ENCODE results near the gene ZNF496.
"Not testable (repeated sequence)": the region's sequence is repeated elsewhere in the genome, so short reads cannot be mapped to it uniquely, and the experiment has no call there.

ZNF496 gene

DNA sequence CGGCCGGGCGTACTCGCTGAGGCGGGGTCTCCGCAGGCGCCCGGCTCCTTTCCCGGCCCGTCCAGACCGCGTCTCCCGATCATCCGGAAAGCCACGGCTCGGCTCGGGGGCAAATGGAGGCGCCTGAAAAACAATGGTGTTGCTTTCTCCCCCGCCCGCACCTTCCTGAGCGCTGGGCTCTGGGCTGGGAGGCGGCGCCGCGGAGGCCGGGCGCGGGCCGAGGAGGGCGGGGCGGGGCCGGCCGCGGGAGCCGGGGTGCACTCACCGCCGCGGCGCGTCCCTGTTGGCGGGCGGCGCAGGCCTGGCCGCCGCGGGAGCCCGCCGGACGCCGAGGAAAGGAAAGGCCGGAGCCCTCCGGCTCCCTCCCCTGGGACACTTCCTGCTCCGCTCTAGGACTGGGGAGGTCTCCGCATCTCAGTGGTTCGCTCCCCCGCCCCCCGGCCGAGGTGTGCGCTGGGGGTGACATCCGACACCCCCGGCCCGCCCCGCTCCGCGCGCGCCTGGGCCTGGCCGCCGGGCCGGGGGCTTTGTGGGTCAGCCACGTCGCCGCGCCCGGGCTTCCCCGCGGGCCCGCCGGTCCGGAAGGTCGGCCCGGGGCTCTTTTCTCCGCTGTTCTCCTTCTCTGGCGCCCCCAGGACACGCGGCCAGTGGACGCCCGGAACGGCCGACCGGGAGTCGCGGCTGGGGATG lies at the start of gene ZNF496:
TSS of gene ZNF496 (minus strand) at position 343 of the 690 bp plus-strand sequence. CDS start 2,289 bp downstream, outside the sequence.
- peak in 2 of 3 donors; percentile 17 to 53 for DNase-seq (ENCODE audit: low read depth in 3 of 3, low spot score in 1 of 3)

DNA sequence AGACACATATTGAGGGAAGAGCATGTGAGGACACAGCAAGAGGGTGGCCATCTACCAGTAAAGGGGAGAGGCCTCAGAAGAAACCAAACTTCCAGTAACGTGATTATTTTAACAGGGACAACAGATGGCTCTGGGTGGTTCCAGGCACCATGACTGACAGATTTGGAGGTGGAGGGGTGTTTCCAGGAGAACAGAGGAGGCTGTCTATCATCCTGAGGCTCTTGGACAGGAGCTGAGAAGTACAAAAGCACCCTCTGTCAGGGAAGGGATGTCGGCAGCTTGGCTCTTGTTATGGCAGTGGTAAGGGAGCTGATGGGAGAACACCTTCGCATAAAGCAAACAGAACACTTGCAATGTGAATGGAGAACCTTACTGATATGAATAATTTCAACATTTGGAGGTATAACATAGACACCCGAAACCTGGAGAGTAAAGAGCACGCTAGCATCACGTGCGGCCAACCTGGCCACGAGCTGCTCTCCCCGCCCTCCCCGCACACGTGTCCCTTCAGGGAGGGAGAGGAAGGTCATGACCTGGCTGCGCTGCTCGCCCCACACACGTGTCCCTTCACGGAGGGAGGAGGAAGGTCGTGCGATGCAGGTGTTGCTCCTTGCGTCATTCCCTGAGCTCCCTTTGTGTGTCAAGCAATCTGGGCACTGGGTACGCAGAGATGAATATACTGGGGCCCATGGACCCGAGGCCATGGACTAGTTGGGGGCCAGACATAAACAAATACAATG lies 46.8 kb upstream of the ZNF496 start:
- DNase-seq (ENCODE audit: low read depth in 3 of 3, low spot score in 1 of 3): no peak

DNA sequence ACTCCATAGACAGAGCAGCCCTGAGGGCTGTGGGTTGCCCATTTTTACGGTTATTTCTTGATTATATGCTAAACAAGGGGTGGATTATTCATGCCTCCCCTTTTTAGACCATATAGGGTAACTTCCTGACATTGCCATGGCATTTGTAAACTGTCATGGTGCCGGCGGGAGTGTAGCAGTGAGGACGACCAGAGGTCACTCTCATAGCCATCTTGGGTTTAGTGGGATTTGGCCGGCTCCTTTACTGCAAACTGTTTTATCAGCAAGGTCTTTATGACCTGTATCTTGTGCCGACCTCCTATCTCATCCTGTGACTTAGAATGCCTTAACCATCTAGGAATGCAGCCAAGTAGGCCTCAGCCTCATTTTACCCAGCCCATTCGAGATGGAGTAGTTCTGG lies 46.0 kb upstream of the ZNF496 start:
- not testable (repeated sequence) for DNase-seq (ENCODE audit: low read depth in 3 of 3, low spot score in 1 of 3)

DNA sequence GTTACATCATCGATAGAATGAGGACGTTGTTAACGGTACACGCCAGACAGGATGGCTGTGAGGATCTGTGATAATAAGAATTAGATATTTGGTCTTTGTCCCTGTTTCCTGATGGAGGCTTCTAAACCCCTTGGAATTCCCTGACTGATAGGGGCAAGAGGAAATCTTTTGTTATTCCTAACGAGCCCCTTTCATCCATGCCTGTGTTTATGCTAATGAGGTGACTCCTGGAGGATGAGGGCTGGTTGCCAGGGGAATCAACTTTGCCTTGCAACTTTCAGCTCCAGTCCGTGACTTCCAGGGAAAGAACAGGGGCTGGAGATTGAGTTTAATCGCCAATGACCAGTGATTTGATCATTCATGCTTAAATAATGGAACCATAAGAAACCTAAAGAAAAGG lies 45.0 kb upstream of the ZNF496 start:
- no peak for DNase-seq (ENCODE audit: low read depth in 3 of 3, low spot score in 1 of 3)

DNA sequence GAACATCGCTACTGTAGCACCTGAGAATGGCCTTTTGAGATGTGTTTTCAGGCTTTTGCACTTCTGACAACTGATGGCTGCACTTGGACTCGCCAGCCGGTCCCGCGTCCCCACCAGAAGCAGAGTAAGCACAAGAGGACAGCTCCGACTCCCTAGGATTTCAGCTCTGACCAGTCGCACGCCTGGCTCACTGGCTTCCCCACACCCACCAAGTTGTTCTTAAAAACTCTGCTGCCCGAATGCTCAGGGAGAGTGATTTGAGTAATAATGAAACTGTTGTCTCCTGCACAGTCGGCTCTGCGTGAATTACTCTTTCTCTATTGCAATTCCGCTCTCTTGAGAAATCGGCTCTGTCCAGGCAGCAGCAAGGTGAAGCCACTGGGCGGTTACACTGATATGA lies 44.1 kb upstream of the ZNF496 start:
- DNase-seq (ENCODE audit: low read depth in 3 of 3, low spot score in 1 of 3): no peak

DNA sequence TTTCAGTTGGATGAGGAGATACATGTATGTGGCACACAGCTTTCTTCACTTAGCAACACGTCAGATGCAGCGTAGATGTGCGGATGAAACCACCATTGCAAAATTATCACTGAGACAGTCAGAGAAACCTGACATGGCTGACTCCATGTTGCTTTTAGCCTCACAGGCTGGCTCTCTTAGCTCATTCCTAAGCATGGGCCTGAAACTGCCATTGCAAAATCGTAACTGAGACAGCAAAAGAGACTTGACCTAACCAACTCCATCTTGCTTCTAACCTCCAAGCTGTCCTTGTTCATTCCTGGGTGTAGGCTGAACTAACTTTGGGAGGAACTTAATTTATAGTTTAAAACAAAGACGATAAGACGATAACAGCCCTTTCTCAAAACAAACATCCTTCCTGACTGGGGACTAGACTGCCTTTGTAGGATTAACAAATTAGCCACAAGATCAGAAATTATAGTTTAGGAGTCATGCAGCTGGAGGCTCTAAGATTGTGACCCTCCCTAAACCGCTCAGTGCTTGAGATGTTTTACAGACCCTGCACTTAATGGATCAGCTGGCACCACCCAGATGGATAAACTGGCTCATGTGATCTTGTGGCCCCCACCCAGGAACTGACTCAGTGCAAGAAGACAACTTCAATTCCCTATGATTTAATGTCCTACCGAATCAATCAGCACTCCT lies 43.1 kb upstream of the ZNF496 start:
- not testable (repeated sequence) for DNase-seq (ENCODE audit: low read depth in 3 of 3, low spot score in 1 of 3)

DNA sequence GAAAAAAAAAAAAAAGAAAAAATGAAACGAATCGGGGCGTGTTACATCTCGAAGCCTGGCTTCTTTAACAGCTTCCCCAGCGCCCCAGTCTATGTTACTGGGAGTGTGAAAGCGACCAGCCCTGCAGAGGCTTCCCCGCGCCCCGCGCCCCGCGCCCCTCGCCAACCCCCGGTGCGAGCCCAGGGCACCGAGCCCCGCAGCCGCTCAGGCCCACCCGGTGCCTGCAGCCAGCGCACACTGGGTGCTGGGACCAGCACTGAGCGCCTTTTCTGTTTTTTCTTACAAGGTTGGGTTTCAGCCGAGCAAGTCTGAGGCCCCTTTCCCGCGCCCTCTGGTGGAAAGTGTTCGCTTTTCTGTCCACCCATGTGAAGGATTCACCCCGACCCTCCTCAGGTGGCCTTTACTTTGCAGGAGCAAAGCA lies 42.1 kb upstream of the ZNF496 start:
- peak in 2 of 3 donors; percentile 18 to 39 for DNase-seq (ENCODE audit: low read depth in 3 of 3, low spot score in 1 of 3)

DNA sequence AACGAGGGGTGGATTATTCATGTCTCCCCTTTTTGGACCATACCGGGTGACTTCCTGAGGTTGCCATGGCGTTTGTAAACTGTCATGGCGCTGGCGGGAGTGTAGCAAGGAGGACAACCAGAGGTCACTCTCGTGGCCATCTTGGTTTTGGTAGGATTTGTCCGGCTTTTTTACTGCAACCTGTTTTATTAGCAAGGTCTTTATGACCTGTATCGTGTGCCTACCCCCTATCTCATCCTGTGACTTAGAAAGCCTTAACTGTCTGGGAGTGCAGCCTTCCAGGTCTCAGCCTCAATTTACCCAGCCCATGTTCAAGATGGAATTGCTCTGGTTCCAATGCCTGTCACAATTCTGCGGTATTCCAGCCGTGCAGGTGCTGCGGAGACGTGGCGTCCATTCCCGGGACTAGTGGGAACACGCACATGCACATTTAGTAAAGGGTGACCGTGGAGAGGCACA lies 40.2 kb upstream of the ZNF496 start:
- DNase-seq (ENCODE audit: low read depth in 3 of 3, low spot score in 1 of 3): no peak

DNA sequence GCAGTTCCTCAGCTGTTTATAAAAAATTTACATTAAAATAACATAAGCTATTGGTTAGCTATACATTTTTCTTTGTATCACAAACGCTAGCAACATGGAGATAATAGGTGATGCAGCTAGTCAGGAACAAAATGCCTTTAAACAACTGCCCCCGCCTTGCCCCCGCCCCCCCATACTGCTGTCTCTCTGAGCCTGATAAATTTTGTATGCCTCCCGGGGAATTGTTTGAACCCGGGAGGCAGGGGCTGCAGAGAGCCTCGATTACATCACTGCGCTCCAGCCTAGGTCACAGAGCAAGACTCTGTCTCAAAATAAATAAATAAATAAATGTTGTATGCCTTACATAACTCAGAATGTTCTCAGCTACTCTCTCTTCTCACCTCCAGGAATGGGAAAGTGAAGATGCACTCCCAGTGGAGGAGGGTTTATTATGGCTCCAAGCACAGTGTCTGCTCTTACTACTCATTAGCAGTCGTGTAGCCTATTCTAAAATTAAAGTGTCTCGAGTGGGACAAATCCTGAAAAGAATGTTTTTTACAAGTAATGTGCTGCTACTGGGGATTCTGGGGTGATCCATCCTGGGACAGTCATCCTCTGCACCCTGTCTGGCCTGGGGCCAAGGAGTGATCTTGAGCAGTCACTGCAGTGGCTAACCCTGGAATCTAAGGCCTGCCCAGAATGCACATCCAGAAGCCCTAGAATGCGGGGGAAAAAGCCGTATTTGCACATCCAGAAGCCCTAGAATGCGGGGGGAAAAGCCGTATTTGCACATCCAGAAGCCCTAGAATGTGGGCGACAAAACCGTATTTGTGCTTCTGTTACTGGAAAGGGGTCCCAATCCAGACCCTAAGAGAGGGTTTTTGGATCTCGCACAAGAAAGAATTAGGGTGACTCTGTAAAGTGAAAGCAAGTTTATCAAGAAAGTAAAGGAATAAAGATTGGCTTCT lies 39.4 kb upstream of the ZNF496 start:
- no peak for DNase-seq (ENCODE audit: low read depth in 3 of 3, low spot score in 1 of 3)

DNA sequence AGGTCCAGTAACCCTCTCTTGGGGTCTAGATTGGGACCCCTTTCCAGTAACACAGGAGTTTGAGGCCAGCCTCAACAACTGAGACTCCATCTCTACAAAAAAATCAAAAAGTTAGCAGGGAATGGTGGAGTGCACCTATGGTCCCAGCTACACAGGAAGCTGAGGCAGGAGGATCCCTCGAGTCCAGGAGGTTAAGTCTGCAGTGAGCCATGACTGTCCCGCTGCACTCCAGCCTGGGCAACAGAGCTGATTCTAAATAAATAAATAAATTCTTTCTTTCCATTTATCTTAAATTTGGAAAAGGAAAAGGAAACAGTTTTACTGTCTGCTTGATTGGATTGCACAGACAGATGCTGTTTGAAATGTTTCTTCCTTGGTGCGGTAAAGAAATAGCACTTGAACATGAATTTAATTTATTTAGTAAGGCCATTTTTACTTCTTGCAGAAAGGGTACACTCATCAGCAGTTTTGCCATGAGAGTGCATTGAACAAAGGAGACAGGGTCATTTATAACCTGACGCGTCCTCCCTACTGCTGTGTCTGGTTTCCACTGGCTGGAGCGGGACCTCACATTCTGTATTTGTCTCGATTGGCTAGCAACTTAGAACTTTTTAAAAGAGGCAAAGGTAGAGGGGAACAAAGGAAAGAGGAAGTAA lies 37.0 kb upstream of the ZNF496 start:
- DNase-seq (ENCODE audit: low read depth in 3 of 3, low spot score in 1 of 3): no peak

DNA sequence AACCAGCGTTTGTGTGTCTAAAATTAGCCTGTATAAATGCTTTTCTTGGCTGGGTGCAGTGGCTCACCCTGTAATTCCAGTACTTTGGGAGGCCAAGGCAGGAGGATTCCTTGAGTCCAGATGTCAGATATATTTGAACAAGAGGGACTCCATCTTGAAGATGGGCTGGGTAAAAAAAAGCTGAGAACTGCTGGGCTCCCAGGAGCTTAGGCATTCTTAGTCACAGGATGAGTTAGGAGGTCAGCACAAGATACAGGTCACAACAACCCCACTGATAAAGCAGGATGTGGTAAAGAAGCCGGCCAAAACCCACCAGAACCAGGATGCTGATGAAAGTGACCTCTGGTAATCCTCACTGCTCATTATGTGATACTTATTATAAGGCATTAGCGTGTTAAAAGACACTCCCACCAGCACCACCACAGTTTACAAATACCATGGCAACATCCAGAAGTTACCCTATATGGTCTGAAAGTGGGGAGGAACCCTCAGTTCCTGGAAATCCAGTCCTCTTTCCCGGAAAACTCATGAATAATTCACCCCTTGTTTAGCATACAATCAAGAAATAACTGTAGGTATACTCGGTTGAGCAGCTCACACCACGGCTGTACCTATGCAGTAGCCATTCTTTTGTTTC lies 36.2 kb upstream of the ZNF496 start:
- DNase-seq (ENCODE audit: low read depth in 3 of 3, low spot score in 1 of 3): no peak

DNA sequence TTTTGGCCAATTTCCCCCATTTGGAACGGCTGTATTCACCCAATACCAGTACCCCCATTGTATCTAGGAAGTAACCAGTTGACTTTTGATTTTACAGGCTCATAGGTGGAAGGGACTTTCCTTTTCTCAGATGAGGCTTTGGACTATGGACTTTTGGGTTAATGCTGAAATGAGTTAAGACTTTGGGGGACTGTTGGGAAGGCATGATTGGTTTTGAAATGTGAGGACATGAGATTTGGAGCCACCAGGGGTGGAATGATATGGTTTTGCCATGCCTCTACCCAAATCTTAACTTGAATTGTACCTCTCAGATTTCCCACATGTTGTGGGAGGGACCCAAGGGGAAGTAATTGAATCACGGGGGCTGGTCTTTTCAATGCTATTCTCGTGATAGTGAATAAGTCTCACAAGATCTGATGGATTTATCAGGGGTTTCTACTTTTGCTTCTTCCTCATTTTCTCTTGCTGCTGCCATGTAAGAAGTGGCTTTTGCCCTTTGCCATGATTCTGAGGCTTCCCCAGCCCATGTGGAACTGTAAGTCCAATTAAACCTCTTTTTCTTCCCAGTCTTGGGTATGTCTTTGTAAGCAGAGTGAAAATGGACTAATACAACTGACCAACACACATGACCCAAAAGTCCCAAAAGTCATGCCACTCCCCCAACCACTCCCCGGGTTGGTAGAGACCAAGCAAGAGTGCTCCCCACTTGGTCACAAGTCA lies 35.4 kb upstream of the ZNF496 start:
- no peak for DNase-seq (ENCODE audit: low read depth in 3 of 3, low spot score in 1 of 3)

DNA sequence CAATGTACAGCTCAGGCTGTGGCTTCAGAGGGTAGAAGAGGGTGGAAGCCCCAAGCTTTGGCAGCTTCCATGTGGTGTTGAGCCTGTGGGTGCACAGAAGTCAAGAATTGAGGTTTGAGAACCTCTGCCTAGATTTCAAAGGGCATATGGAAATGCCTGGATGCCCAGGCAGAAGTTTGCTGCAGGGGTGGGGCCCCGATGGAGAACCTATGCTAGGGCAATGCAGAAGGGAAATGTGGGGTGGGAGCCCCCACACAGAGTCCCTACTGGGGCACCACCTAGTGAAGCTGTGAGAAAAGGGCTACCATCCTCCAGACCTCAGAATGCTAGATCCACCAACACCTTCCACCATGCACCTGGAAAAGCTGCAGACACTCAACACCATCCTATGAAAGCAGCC lies 34.7 kb upstream of the ZNF496 start:
- not testable (repeated sequence) for DNase-seq (ENCODE audit: low read depth in 3 of 3, low spot score in 1 of 3)

DNA sequence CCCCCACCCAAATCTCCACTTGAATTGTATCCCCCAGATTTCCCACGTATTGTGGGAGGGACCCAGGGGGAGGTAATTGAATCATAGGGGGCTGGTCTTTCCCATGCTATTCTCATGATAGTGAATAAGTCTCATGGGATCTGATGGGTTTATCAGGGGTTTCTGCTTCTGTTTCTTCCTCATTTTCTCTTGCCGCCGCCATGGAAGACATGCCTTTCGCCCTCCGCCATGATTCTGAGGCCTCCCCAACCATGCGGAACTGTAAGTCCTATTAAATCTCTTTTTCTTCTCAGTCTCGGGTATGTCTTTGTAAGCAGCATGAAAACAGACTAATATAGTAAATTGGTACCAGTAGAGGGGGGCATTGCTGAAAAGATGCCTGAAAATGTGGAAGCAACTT lies 33.4 kb upstream of the ZNF496 start:
- DNase-seq (ENCODE audit: low read depth in 3 of 3, low spot score in 1 of 3): no peak

DNA sequence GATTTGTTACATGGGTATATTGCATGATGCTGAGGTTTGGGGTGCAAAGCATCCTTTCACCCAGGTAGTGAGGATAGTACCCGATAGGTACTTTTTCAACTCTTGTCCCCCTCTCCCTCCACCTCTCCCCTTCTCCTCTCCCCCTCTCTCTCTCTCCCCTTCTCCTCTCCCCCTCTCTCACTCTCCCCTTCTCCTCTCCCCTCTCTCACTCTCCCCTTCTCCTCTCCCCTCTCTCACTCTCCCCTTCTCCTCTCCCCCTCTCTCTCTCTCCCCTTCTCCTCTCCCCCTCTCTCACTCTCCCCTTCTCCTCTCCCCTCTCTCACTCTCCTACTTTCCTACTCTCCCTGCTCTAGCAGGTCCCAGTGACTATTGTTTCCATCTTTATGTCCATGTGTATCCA lies 31.3 kb upstream of the ZNF496 start:
- not testable (repeated sequence) for DNase-seq (ENCODE audit: low read depth in 3 of 3, low spot score in 1 of 3)

DNA sequence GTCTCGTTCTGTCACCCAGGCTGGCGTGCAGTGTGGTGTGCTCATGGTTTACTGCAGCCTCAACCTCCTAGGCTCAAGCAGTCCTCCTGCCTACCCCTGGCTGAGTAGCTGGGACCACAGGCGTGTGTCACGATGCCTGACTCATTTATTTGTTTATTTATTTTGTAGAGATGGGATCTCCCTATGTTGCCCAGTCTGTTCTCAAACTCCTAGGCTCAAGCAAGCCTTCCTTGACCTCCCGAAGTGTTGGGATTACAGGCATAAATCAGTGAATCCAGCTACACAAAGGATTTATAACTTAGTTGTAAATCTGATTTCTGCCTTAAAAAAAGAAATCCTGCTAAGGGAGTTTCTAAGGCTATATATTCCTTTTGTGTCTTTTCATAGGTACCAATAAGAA lies 30.5 kb upstream of the ZNF496 start:
- DNase-seq (ENCODE audit: low read depth in 3 of 3, low spot score in 1 of 3): no peak

DNA sequence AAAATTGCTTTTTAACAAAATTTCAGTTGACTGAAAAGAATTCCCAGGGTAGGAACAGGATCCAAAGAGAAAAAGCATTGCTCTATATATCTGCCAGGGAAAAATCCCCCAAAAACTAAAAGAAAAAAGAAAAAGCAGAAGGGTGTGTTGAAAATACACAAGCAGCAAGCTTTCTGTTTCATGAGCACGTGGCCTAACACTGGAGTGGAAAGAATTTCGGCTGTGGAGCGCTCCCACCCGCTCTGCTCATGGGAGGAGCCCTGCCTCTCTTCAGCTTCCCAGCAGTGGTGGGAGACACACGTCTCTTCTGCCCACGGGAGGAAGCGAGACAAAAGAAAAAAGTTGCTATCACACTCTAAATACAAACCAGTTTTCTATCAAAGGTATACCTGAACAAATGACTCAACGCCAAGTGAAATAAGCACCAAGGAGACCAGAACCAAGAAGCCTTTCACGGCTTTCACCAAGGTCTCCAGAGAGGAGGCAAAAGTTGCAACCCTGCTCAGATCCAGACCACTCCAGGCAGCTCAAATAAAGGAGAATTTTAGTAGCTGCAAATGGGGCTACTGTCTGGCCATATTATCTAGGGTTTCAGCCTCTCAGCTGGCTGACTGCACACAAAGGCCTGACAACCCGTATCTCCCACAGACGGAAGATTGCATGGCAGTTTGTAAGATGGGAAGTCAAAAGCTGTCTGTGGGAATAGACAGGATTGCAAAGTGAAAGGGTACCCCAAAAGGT lies 29.5 kb upstream of the ZNF496 start:
- no peak for DNase-seq (ENCODE audit: low read depth in 3 of 3, low spot score in 1 of 3)

DNA sequence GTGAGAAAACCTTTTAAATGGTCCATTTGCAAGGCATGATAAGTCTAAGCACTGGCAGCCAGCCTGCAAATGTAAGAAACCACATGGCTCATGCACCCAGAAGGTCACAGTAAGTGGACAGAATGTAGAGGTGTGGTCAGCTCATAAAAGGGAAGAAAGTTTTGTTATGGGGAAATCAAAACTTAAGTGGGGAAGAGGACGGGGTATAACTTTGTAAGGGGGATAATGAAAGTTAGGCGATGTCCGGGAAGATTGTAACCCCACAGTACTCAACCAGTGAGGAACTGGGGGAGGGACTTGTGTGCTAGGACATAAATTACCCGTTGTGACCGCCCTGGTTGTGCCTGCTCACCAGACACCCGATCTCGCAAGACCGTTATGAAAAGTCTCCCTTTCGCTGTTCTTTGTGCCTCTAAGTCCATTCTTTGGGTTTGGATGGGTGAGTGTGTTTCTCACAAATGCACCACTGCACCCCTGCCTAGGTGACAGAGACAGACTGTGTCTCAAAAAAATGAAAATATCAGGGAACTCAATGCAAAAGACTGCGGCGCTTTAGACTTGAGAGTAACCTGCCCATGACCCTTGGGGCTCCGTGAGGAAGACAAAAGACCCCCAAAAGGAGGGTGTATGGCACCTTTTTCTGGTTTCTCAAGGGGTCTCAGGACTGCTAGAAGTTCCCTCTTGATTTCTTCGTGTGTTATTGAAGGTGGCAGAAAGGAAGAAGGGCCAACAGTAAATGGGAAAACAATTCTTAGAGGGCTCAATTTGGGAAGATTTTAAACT lies 28.6 kb upstream of the ZNF496 start:
- no peak for DNase-seq (ENCODE audit: low read depth in 3 of 3, low spot score in 1 of 3)

Measured in stimulated activated CD4-positive, alpha-beta T cell treated with anti-CD3 and anti-CD28 coated beads, TNF-alpha, amount 100 ng/mL, for 1 hour (primary cell).